Duodenal mucosa (tissue), 2 donors: Measurements from ENCODE around the gene SPATA32.

Source experiments
- H3K27ac ChIP-seq: one replicate; pipeline ENCODE4 v1.7.0; 2013; ENCODE audit warnings: low read depth, low read length
- H3K27me3 ChIP-seq, 2 donors: one replicate each; pipeline ENCODE4 v1.7.0; 2013; ENCODE audit warnings: low read length in 2 of 2, control low read depth in 1 of 2; ENCODE audit not compliant: insufficient read depth in 2 of 2, control insufficient read depth in 1 of 2
- H3K36me3 ChIP-seq, 2 donors: one replicate each; pipeline ENCODE4 v1.7.0; 2013; ENCODE audit warnings: low read length in 2 of 2, control low read depth in 1 of 2; ENCODE audit not compliant: insufficient read depth in 2 of 2, control insufficient read depth in 1 of 2
- H3K4me1 ChIP-seq, 2 donors: one replicate each; pipeline ENCODE4 v1.7.0; 2013; ENCODE audit warnings: low read length in 2 of 2, control low read depth in 1 of 2; ENCODE audit not compliant: insufficient read depth in 2 of 2, control insufficient read depth in 1 of 2
- H3K4me3 ChIP-seq, 2 donors: one replicate each; pipeline ENCODE4 v1.7.0; 2013; ENCODE audit warnings: low read length in 2 of 2, low read depth in 1 of 2
- H3K9ac ChIP-seq, 2 donors: one replicate each; pipeline ENCODE4 v1.7.0; 2013; ENCODE audit warnings: low read length in 2 of 2, low read depth in 1 of 2
- H3K9me3 ChIP-seq, 2 donors: one replicate each; pipeline ENCODE4 v1.7.0; 2013; ENCODE audit warnings: low read length in 2 of 2, control low read depth in 1 of 2; ENCODE audit not compliant: control insufficient read depth in 1 of 2

Gene SPATA32

DNA sequence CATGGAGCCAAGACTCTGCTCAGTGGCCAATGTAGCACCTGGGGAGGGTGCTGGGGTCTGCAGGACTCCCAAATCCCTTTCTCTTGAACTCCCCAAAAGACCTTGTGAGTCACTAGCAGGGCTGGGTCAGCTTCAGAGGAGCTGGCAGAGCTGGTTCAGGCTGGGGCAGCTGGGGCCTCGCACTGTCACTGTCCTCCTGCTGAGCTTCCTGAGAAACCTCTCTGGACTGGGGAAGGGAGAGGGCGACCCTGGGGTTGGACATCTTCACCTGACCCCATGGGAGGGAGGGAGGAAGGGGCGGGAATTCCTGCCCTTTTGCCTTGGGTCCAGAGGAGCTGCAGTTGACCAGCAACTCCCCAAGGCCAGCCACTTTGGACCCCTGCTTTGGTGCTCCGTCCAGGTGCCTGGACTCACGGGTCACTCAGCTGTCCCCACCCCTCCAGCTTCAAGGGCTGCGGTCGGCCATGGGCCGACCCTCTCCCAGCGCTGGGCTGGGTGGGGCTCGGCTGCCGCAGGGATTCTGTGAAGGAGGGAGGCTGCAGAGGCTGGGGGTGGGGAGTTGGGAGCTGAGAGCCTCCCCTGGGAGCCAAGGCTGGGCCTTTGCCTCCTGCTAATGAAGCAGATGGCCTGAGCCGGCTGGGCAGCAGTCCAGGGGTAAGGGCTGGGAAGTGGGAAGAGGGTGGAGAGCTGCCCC lies 31.0 kb downstream of the SPATA32 start:
- H3K4me3 ChIP-seq: no peak overlapping the region
- no peaks in the 10 kb centered on the region for H3K9me3 ChIP-seq
- no peaks in the 10 kb centered on the region for H3K36me3 ChIP-seq
- no peak overlapping the region for H3K9ac ChIP-seq
- no peak overlapping the region for H3K27ac ChIP-seq
- peaks cover 40 to 52% of the 10 kb centered on the region in 2 donors for H3K4me1 ChIP-seq
- no peaks in the 10 kb centered on the region for H3K27me3 ChIP-seq

DNA sequence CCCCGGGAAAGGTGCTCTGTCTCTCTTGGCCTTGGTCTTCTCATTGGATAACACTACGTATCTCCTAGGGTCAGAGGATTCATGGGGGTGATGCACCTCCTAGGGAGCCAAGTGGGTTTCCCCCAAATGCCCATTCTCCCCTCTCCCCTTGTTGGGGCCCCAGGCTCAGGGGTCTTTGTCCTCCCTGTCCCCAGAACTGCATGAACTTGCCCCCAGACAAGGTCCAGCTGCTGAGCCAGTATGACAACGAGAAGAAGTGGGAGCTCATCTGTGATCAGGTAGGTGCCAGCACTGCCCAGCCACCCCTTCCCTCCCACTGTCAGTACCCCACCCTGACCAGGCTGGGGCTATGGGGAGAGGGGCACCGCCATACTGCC lies 31.5 kb downstream of the SPATA32 start:
- Histone ChIP-seq H3K36me3 (no peaks in the 10 kb centered on the region), H3K4me1 (peaks cover 43 to 57% of the 10 kb centered on the region in 2 donors), H3K27me3 (no peaks in the 10 kb centered on the region), H3K4me3 (no peak overlapping the region), H3K9me3 (no peaks in the 10 kb centered on the region), H3K27ac (no peak overlapping the region), H3K9ac (peak overlapping the region in 1 of 2 donors; percentile 22)

- Histone ChIP-seq H3K4me1 (peaks cover 49 to 62% of the 10 kb centered on the region in 2 donors), H3K4me3 (no peak overlapping the region)
These were observed 32.0 kb downstream of the SPATA32 start for GRCh38 chr17:45229681-45230409.

GRCh38 chr17:45228763-45229539 lies 32.9 kb downstream of the SPATA32 start:
- no peaks in the 10 kb centered on the region for H3K9me3 ChIP-seq
- peak overlapping the region; percentile 75 for H3K27ac ChIP-seq
- H3K9ac ChIP-seq: peak overlapping the region; percentile 49 to 60
- H3K27me3 ChIP-seq: peaks cover 0 to 3% of the 10 kb centered on the region in 2 donors
- peak overlapping the region; percentile 9 to 54 for H3K4me3 ChIP-seq
- peaks cover 55 to 70% of the 10 kb centered on the region in 2 donors for H3K4me1 ChIP-seq
- H3K36me3 ChIP-seq: no peaks in the 10 kb centered on the region

More at GRCh38 chr17:45229681-45230409, 32.0 kb downstream of the SPATA32 start:
- no peaks in the 10 kb centered on the region for H3K27me3 ChIP-seq
- H3K9ac ChIP-seq: peak overlapping the region in 1 of 2 donors; percentile 49
- no peaks in the 10 kb centered on the region for H3K9me3 ChIP-seq
- H3K27ac ChIP-seq: peak overlapping the region; percentile 46
- no peaks in the 10 kb centered on the region for H3K36me3 ChIP-seq

GRCh38 chr17:45227926-45228762 lies 33.8 kb downstream of the SPATA32 start:
- H3K4me1 ChIP-seq: peaks cover 55 to 78% of the 10 kb centered on the region in 2 donors
- peak overlapping the region; percentile 9 to 54 for H3K4me3 ChIP-seq
- H3K9me3 ChIP-seq: no peaks in the 10 kb centered on the region
- no peaks in the 10 kb centered on the region for H3K36me3 ChIP-seq
- H3K27me3 ChIP-seq: peaks cover 0 to 3% of the 10 kb centered on the region in 2 donors
- H3K27ac ChIP-seq: peak overlapping the region; percentile 75
- H3K9ac ChIP-seq: peak overlapping the region; percentile 49 to 60

DNA sequence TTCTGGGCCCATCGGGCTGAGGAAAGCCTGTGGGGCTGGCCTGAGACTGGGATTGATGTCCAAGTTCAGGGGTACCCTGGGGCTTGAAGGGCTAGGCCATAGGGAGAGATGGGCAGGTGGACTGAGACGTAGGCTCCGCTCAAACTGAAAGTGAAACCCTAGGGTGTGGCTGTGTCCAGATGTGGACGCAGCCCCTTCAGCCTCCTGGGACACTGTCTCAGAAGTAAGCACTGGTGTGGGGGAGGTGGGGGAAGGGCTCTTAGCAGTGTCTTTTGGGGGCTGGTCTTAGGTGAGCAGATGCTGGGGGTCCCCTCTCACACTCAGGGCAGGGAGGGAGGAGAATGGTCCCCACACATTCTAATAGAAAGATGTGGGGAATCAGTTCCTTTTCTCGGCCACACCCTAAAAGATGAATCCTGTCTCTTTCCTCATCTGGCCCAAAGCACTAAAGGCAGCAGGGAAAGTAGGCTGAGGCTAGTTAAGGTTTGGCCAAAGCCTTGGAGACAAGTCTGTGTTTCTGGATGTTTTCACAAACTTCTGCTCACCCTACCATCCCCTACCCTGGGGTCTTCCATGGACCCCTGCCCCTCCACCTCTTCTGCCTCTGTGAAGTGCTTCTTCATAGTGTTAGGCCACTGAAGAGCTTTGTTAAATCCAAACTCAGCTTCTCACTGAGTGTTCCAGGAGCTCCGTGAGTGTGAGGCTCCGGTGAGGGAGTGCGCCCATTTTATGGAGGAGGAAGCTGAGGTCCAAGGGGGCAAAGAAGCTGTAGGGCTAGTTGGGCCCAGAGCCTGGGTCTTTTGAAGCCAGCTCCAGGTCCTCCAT lies 34.6 kb downstream of the SPATA32 start:
- no peaks in the 10 kb centered on the region for H3K36me3 ChIP-seq
- peaks cover 0 to 3% of the 10 kb centered on the region in 2 donors for H3K27me3 ChIP-seq
- H3K4me1 ChIP-seq: peaks cover 55 to 80% of the 10 kb centered on the region in 2 donors
- H3K27ac ChIP-seq: peak overlapping the region; percentile 75
- peak overlapping the region; percentile 50 to 69 for H3K4me3 ChIP-seq
- peak overlapping the region; percentile 13 to 49 for H3K9ac ChIP-seq
- no peaks in the 10 kb centered on the region for H3K9me3 ChIP-seq

DNA sequence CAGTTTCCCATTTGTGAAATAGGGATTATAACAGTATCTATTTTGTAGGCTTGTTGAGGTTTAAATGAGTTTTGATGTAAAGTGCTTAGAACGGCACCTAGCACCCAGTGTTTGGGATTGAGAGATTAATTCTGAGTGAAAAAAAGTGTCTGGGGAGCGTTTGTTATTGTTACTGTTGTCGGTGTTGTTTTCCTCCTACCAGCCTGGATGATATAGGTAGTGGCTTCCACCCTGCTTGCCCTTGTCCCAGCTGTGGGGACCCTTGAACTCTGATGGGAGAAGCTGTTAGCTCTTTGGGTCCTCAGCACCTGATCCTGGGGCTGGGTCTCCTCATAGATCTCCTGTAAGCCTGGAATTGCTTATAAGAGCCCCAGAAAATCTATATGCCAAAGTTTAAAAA lies 35.3 kb downstream of the SPATA32 start:
- H3K27ac ChIP-seq: peak overlapping the region; percentile 53
- peaks cover 55 to 80% of the 10 kb centered on the region in 2 donors for H3K4me1 ChIP-seq
- H3K27me3 ChIP-seq: peaks cover 0 to 3% of the 10 kb centered on the region in 2 donors
- peak overlapping the region; percentile 50 to 69 for H3K4me3 ChIP-seq
- H3K36me3 ChIP-seq: no peaks in the 10 kb centered on the region
- H3K9me3 ChIP-seq: no peaks in the 10 kb centered on the region
- peak overlapping the region; percentile 49 to 54 for H3K9ac ChIP-seq

DNA sequence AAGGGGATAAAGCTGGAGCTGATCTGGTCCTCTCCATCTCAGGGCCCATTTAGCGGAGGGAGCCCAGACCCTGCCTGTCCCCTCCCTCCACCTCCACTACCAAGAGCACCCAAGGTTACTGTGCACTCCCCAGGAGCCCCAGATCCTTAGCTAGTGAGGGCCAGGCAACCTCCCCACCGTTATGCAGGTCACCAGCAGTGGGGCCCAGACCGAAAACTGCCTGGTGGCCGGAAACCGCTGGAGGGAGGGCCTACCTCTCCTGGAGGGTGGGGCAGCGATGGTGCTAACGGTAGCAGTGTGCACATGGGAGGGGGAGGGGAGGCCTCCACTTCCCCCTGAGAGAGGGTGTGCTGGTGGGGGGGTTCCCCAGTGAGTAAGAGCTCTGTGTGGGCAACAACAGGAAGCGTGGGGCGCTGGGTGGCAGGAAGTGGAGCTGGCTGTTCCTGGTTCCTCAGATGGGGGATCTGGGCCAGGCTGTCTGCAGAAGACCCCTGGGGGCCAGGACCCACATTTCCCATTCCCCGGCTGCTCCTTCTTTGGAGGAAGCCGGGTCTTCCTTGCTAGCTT lies 35.8 kb downstream of the SPATA32 start:
- Histone ChIP-seq H3K9me3 (no peaks in the 10 kb centered on the region), H3K9ac (peak overlapping the region; percentile 49 to 64), H3K4me3 (peak overlapping the region; percentile 50 to 69), H3K27ac (peak overlapping the region; percentile 67), H3K36me3 (no peaks in the 10 kb centered on the region), H3K4me1 (peaks cover 55 to 79% of the 10 kb centered on the region in 2 donors), H3K27me3 (peaks cover 3% of the 10 kb centered on the region in 2 donors)
